ENCODE measurements around the gene WDR54. TPM values are rescaled to one million over a fixed set of nuclear protein-coding genes. Genes with fewer than 3 reads are reported as not detected.
"Not testable (repeated sequence)": the region's sequence is repeated elsewhere in the genome, so short reads cannot be mapped to it uniquely, and the experiment has no call there.

The WDR54 gene
- total RNA-seq, 1 donor from 2014 or later: 4.6 TPM

GRCh38 chr2:74454654-74455511, 33.4 kb downstream of the WDR54 start, which contains the start of gene INO80B:
Gene INO80B (plus strand): TSS chr2:74455087. CDS start chr2:74455117, 30 bp downstream.
- DNase-seq (ENCODE audit: low spot score): peak; percentile 96

GRCh38 chr2:74457129-74457548, 35.6 kb downstream of the WDR54 start:
- DNase-seq (ENCODE audit: low spot score): no peak

GRCh38 chr2:74457549-74458131, 36.1 kb downstream of the WDR54 start:
- DNase-seq (ENCODE audit: low spot score): no peak

- DNase-seq (ENCODE audit: low spot score): peak; percentile 99
Observed at GRCh38 chr2:74458132-74458937, 36.8 kb downstream of the WDR54 start, which contains the start of gene WBP1. Gene WBP1 (plus strand): TSS chr2:74458438. CDS start chr2:74458603, 165 bp downstream.

- no peak for DNase-seq (ENCODE audit: low spot score)
Observed at GRCh38 chr2:74458938-74459363, 37.4 kb downstream of the WDR54 start.

- not testable (repeated sequence) for DNase-seq (ENCODE audit: low spot score)
Observed at GRCh38 chr2:74459503-74460118, 38.1 kb downstream of the WDR54 start.

GRCh38 chr2:74460187-74460586, 38.7 kb downstream of the WDR54 start:
- not testable (repeated sequence) for DNase-seq (ENCODE audit: low spot score)

GRCh38 chr2:74461187-74462053, 39.9 kb downstream of the WDR54 start:
- DNase-seq (ENCODE audit: low spot score): no peak

- DNase-seq (ENCODE audit: low spot score): no peak
Observed at GRCh38 chr2:74462054-74462785, 40.7 kb downstream of the WDR54 start.

- no peak for DNase-seq (ENCODE audit: low spot score)
Observed at GRCh38 chr2:74462786-74463105, 41.2 kb downstream of the WDR54 start.

- DNase-seq (ENCODE audit: low spot score): no peak
Observed at GRCh38 chr2:74464406-74464805, 42.9 kb downstream of the WDR54 start.

GRCh38 chr2:74470742-74471141, 49.2 kb downstream of the WDR54 start:
- not testable (repeated sequence) for DNase-seq (ENCODE audit: low spot score)

- no peak for DNase-seq (ENCODE audit: low spot score)
Observed at GRCh38 chr2:74471332-74472065, 50.0 kb downstream of the WDR54 start.

GRCh38 chr2:74472086-74472944, 50.8 kb downstream of the WDR54 start, which contains the start of gene MRPL53:
Gene MRPL53 (minus strand): TSS chr2:74472680. CDS start chr2:74472660, 20 bp downstream.
- DNase-seq (ENCODE audit: low spot score): peak; percentile 96

GRCh38 chr2:74472945-74473258, 51.4 kb downstream of the WDR54 start:
- DNase-seq (ENCODE audit: low spot score): no peak

GRCh38 chr2:74474481-74474880, 53.0 kb downstream of the WDR54 start:
- no peak for DNase-seq (ENCODE audit: low spot score)

GRCh38 chr2:74474899-74475298, 53.4 kb downstream of the WDR54 start:
- DNase-seq (ENCODE audit: low spot score): no peak
